ENCODE results near the gene PPP1R14D.

The PPP1R14D gene

DNA sequence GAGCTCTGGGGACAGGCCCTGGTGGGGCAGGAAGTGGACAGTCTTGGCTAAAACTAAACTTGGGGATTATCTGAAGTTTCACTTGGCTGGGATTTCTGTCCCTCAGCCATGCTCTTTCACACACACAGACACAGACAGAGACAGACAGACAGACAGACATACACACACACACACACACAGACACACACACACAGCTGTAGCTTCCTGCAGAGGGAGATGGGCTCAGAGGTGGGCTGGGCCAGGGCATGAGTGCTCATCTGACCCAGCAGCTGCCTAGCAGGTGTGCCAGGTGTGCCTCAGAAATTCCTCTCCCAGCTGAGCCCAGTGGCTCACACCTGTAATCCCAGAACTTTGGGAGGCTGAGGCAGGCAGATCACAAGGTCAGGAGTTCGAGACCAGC, 42.2 kb upstream of the PPP1R14D start:
- no peaks in the 10 kb centered on the region for H3K27me3 ChIP-seq (ENCODE audit: control insufficient read depth, low read length)
- H4K20me1 ChIP-seq (ENCODE audit: control insufficient read depth, insufficient read depth, low read depth, low read length), result no peaks in the 10 kb centered on the region
- peaks cover 22% of the 10 kb centered on the region for H3K4me1 ChIP-seq (ENCODE audit: control insufficient read depth, low read length)
- TF ChIP-seq, protein P1, sequence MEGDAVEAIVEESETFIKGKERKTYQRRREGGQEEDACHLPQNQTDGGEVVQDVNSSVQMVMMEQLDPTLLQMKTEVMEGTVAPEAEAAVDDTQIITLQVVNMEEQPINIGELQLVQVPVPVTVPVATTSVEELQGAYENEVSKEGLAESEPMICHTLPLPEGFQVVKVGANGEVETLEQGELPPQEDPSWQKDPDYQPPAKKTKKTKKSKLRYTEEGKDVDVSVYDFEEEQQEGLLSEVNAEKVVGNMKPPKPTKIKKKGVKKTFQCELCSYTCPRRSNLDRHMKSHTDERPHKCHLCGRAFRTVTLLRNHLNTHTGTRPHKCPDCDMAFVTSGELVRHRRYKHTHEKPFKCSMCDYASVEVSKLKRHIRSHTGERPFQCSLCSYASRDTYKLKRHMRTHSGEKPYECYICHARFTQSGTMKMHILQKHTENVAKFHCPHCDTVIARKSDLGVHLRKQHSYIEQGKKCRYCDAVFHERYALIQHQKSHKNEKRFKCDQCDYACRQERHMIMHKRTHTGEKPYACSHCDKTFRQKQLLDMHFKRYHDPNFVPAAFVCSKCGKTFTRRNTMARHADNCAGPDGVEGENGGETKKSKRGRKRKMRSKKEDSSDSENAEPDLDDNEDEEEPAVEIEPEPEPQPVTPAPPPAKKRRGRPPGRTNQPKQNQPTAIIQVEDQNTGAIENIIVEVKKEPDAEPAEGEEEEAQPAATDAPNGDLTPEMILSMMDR (IDR thresholded peaks at IDR 0.05; ENCODE audit: low read depth, low read length, poor library complexity, severe bottlenecking), result no peak
- no peak for TF ChIP-seq EZH2phosphoT487 (IDR thresholded peaks at IDR 0.05; ENCODE audit: borderline replicate concordance, low read length)
- no peak overlapping the region for H3K4me2 ChIP-seq (ENCODE audit: low read length)
- no peaks in the 10 kb centered on the region for H3K79me2 ChIP-seq (ENCODE audit: control insufficient read depth, low read length)
- no peak overlapping the region for H3K4me3 ChIP-seq (ENCODE audit: low read length)
- no peaks in the 10 kb centered on the region for H3K9me2 ChIP-seq (replicated peaks; ENCODE audit: control insufficient read depth, low read length)
- H3F3A ChIP-seq (ENCODE audit: control insufficient read depth, insufficient read depth), result no peaks in the 10 kb centered on the region
- H3K36me3 ChIP-seq (ENCODE audit: control insufficient read depth, low read length), result no peaks in the 10 kb centered on the region
- no peaks in the 10 kb centered on the region for H3K9me3 ChIP-seq (ENCODE audit: control insufficient read depth, insufficient read depth, low read length)
- H3K27ac ChIP-seq (ENCODE audit: low read depth, low read length), result no peak overlapping the region

DNA sequence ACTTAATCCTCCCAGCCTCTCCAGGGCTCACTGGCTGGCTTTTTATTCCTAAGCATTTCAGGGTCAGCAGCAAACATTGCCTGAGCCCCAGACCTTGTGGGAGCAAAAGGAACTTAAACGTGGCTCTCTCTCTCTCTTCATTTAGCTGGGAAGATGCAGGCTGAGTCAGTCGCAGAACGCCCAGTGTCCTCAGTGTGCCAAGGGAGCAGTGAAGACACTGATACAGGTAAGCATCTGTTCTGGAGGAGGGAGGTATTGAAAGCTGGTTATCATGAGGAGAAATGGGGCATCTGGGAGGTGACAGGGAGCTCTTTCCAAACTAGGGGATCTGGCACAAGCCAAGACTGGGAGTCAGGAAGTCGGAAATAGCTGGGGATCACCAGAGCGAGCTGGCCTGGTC, 41.2 kb upstream of the PPP1R14D start:
- Histone ChIP-seq H3K4me1 (ENCODE audit: control insufficient read depth, low read length) (peaks cover 19% of the 10 kb centered on the region), H3K4me3 (ENCODE audit: low read length) (no peak overlapping the region), H3K27me3 (ENCODE audit: control insufficient read depth, low read length) (no peaks in the 10 kb centered on the region), H3K36me3 (ENCODE audit: control insufficient read depth, low read length) (no peaks in the 10 kb centered on the region), H4K20me1 (ENCODE audit: control insufficient read depth, insufficient read depth, low read depth, low read length) (no peaks in the 10 kb centered on the region), H3K79me2 (ENCODE audit: control insufficient read depth, low read length) (no peaks in the 10 kb centered on the region), H3K4me2 (ENCODE audit: low read length) (no peak overlapping the region), H3F3A (ENCODE audit: control insufficient read depth, insufficient read depth) (no peaks in the 10 kb centered on the region), H3K9me3 (ENCODE audit: control insufficient read depth, insufficient read depth, low read length) (no peaks in the 10 kb centered on the region), H3K9me2 (replicated peaks; ENCODE audit: control insufficient read depth, low read length) (no peaks in the 10 kb centered on the region), H3K27ac (ENCODE audit: low read depth, low read length) (no peak overlapping the region)
- TF ChIP-seq EZH2phosphoT487 (IDR thresholded peaks at IDR 0.05; ENCODE audit: borderline replicate concordance, low read length), result no peak
- TF ChIP-seq, protein P1 (IDR thresholded peaks at IDR 0.05; ENCODE audit: low read depth, low read length, poor library complexity, severe bottlenecking), result no peak

DNA sequence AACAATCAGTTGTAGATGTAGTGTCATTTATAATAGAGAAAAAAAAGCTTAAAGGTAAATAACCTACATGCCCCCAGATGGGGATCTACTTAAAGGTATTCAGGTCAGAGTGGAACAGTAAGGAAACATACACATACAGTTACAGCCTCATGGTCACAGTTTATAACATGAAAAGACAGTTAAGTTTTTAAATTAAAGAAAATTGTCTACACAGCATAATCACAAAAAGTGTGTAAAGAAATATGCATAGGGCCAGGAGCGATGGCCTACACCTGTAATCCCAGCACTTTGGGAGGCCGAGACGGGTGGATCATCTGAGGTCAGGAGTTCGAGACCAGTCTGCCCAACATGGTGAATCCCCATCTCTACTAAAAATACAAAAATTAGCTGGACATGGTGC, 38.7 kb upstream of the PPP1R14D start:
- no peak overlapping the region for H3K4me2 ChIP-seq (ENCODE audit: low read length)
- no peaks in the 10 kb centered on the region for H3F3A ChIP-seq (ENCODE audit: control insufficient read depth, insufficient read depth)
- H3K9me2 ChIP-seq (replicated peaks; ENCODE audit: control insufficient read depth, low read length), result no peaks in the 10 kb centered on the region
- H3K27me3 ChIP-seq (ENCODE audit: control insufficient read depth, low read length), result no peaks in the 10 kb centered on the region
- H3K9me3 ChIP-seq (ENCODE audit: control insufficient read depth, insufficient read depth, low read length), result no peaks in the 10 kb centered on the region
- no peak overlapping the region for H3K4me3 ChIP-seq (ENCODE audit: low read length)
- H3K36me3 ChIP-seq (ENCODE audit: control insufficient read depth, low read length), result no peaks in the 10 kb centered on the region
- H4K20me1 ChIP-seq (ENCODE audit: control insufficient read depth, insufficient read depth, low read depth, low read length), result no peaks in the 10 kb centered on the region
- no peaks in the 10 kb centered on the region for H3K79me2 ChIP-seq (ENCODE audit: control insufficient read depth, low read length)
- no peak overlapping the region for H3K27ac ChIP-seq (ENCODE audit: low read depth, low read length)
- TF ChIP-seq, protein P1 (IDR thresholded peaks at IDR 0.05; ENCODE audit: low read depth, low read length, poor library complexity, severe bottlenecking), result no peak
- TF ChIP-seq EZH2phosphoT487 (IDR thresholded peaks at IDR 0.05; ENCODE audit: borderline replicate concordance, low read length), result no peak
- peaks cover 3% of the 10 kb centered on the region; the same call in 1 of the 2 replicates for H3K4me1 ChIP-seq (ENCODE audit: control insufficient read depth, low read length)

All from DOHH2 (cell line).